Ishikawa (cell line): ENCODE measurements around the gene ARL4D.

Experiments
- CEBPB ChIP-seq: IDR thresholded peaks from 2 replicates; pipeline ENCODE4 v1.6.1; 2012
- CREB1 ChIP-seq: IDR thresholded peaks from 2 replicates; pipeline ENCODE4 v1.6.1; 2012; ENCODE audit warnings: low read depth
- EGR1 ChIP-seq: IDR thresholded peaks from 2 replicates; pipeline ENCODE4 v1.6.1; 2012
- EP300 ChIP-seq: IDR thresholded peaks from 2 replicates; pipeline ENCODE4 v1.6.1; 2012; ENCODE audit warnings: borderline replicate concordance
- FOXM1 ChIP-seq: IDR thresholded peaks from 2 replicates; pipeline ENCODE4 v1.6.1; 2012; ENCODE audit warnings: low read depth, borderline replicate concordance
- NFIC ChIP-seq: IDR thresholded peaks from 2 replicates; pipeline ENCODE4 v1.6.1; 2012
- RAD21 ChIP-seq: IDR thresholded peaks from 2 replicates; pipeline ENCODE4 v1.6.1; 2012; ENCODE audit warnings: low read depth
- TAF1 ChIP-seq: IDR thresholded peaks from 2 replicates; pipeline ENCODE4 v1.6.1; 2012; ENCODE audit warnings: low read depth, mild to moderate bottlenecking
- TCF12 ChIP-seq: IDR thresholded peaks from 2 replicates; pipeline ENCODE4 v1.6.1; 2012; ENCODE audit warnings: low read depth
- TEAD4 ChIP-seq: IDR thresholded peaks from 2 replicates; pipeline ENCODE4 v1.6.1; 2012
- YY1 ChIP-seq: IDR thresholded peaks from 2 replicates; pipeline ENCODE4 v1.6.1; 2012; ENCODE audit warnings: low read depth
- ZBTB7A ChIP-seq: IDR thresholded peaks from 2 replicates; pipeline ENCODE4 v1.6.1; 2012; ENCODE audit warnings: low read depth
- TF ChIP-seq, protein P1 (sequence below): IDR thresholded peaks from 2 replicates; pipeline ENCODE4 v1.6.1; 2012; ENCODE audit warnings: low read depth, mild to moderate bottlenecking
- TF ChIP-seq, protein P2 (sequence below): IDR thresholded peaks from 2 replicates; pipeline ENCODE4 v1.6.1; 2012
- TF ChIP-seq, protein P3 (sequence below): IDR thresholded peaks from 2 replicates; pipeline ENCODE4 v1.6.1; 2012

ARL4D gene

DNA sequence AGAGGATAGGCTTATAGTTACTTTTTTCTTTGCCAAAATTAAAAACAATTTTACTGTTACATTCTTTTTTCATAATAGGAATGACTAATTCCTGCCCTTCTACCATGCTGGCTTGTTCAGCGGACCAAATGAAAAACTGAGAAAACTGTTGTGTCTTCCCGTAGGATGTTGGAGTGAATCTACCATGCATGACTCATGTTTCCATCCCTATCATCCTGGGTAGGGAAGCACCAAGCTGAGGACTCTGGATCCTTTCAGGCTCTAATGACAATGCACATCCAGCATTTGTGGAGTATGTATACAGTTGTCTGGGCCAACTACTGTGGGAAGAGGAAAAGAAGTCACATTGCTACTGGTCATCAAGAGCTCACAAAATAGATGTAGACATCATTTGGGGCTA lies 43.9 kb downstream of the ARL4D start:
- TF ChIP-seq TAF1: no peak
- TF ChIP-seq ZBTB7A: no peak
- no peak for TF ChIP-seq FOXM1
- no peak for TF ChIP-seq NFIC
- TF ChIP-seq, protein P1, sequence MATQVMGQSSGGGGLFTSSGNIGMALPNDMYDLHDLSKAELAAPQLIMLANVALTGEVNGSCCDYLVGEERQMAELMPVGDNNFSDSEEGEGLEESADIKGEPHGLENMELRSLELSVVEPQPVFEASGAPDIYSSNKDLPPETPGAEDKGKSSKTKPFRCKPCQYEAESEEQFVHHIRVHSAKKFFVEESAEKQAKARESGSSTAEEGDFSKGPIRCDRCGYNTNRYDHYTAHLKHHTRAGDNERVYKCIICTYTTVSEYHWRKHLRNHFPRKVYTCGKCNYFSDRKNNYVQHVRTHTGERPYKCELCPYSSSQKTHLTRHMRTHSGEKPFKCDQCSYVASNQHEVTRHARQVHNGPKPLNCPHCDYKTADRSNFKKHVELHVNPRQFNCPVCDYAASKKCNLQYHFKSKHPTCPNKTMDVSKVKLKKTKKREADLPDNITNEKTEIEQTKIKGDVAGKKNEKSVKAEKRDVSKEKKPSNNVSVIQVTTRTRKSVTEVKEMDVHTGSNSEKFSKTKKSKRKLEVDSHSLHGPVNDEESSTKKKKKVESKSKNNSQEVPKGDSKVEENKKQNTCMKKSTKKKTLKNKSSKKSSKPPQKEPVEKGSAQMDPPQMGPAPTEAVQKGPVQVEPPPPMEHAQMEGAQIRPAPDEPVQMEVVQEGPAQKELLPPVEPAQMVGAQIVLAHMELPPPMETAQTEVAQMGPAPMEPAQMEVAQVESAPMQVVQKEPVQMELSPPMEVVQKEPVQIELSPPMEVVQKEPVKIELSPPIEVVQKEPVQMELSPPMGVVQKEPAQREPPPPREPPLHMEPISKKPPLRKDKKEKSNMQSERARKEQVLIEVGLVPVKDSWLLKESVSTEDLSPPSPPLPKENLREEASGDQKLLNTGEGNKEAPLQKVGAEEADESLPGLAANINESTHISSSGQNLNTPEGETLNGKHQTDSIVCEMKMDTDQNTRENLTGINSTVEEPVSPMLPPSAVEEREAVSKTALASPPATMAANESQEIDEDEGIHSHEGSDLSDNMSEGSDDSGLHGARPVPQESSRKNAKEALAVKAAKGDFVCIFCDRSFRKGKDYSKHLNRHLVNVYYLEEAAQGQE: no peak
- no peak for TF ChIP-seq EGR1
- TF ChIP-seq EP300: no peak
- no peak for TF ChIP-seq CREB1
- no peak for TF ChIP-seq CEBPB
- TF ChIP-seq, protein P2, sequence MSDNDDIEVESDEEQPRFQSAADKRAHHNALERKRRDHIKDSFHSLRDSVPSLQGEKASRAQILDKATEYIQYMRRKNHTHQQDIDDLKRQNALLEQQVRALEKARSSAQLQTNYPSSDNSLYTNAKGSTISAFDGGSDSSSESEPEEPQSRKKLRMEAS: no peak
- TF ChIP-seq, protein P3, sequence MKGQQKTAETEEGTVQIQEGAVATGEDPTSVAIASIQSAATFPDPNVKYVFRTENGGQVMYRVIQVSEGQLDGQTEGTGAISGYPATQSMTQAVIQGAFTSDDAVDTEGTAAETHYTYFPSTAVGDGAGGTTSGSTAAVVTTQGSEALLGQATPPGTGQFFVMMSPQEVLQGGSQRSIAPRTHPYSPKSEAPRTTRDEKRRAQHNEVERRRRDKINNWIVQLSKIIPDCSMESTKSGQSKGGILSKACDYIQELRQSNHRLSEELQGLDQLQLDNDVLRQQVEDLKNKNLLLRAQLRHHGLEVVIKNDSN: no peak
- no peak for TF ChIP-seq TEAD4
- no peak for TF ChIP-seq TCF12
- TF ChIP-seq YY1: no peak

DNA sequence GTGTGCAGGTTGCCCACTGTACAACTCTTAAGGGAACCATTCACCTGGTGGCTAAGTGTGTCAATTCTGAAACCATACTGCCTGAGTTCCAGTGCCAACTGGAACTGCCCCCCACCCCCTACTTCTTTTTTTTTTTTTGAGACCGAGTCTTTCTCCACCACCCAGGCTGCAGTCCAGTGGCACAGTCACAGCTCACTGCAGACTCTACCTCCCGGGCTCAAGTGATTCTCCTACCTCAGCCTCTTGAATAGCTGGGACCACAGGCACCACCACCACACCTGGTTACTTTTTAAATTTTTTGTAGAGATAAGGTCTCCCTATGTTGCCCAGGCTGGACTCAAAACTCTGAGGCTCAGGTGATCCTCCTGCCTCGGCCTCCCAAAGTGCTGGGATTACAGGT lies 44.6 kb downstream of the ARL4D start:
- TF ChIP-seq FOXM1: no peak

DNA sequence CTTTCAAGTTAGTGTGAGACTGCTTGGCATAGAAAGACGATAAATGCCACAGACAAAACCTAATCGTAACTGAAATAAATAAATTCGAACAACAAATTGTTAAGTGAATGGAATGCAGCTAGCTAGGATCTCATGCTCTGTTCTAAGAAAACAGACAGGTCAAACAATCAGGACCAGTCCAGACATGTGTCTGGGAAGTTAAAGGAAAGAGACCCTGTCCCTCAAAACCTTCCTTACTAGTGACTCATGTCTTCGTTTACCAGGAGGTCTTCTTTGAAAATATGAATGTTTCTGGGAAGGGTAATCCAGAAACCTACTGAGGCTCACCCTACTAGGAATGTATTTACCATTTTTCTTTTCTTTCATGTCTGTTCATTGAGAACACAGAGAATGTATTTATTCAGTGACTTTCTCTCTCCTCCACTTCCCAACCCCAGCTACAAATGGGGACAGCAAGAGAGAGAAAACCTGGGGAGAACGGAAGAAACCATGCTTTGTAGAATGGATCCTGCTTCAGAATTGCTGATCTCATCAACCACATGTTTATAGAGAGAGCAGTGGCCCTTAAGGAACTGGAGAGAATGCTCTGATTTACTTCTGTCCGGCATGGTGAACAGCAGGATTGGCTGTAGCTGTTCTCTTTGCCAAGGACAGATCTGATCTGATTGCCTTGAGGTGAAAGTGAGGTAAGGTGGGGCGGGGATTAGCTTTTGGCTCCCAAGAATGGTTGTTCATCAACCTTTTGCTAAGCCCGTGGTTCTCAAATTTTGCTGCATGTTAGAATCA lies 45.6 kb downstream of the ARL4D start:
- TF ChIP-seq ZBTB7A (no peak), FOXM1 (no peak), TEAD4 (no peak), CREB1 (no peak), TAF1 (no peak), EGR1 (no peak), YY1 (no peak), NFIC (no peak), RAD21 (no peak), EP300 (no peak)
- TF ChIP-seq, protein P2: no peak
- TF ChIP-seq, protein P3: no peak
- TF ChIP-seq, protein P1: no peak

DNA sequence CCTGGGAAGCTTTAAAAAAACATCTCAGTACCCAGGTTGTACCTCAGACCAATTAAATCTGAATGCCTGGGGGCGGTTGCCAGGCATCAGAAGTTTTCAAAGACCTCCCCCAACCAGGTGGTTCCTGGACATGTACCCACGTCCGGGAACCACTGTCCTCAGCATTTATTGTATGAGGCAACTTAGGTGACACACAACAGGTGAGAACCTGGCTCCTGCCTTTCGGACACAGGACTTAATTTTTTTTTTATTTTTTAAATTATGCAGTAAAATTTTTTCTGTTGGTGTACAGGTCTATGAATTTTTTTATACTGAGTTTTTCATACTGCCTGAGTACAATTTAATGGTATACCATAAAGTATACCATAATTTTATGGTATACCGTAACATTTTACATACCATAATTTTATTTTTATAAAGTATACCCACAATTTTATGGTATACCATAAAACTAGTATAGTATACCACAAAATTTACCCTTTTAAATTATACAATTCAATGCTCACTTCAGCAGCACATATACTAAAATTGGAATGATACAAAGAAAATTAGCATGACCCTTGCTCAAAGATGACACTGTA lies 46.3 kb downstream of the ARL4D start:
- TF ChIP-seq CREB1 (no peak), TAF1 (no peak), RAD21 (no peak), EGR1 (no peak), YY1 (no peak), FOXM1 (no peak), CEBPB (no peak), TCF12 (no peak), ZBTB7A (no peak), TEAD4 (no peak)
- TF ChIP-seq, protein P3: no peak
- TF ChIP-seq, protein P2: no peak
- TF ChIP-seq, protein P1: no peak
